Mesodermal cell (in vitro differentiated cells): ENCODE results near the gene COMMD8.

Experiments used
- H3K27ac ChIP-seq: 2 replicates; pipeline ENCODE4 v1.7.0; 2013; ENCODE audit warnings: mild to moderate bottlenecking, low read depth, low read length, moderate library complexity; ENCODE audit not compliant: severe bottlenecking
- H3K36me3 ChIP-seq: 2 replicates; pipeline ENCODE4 v1.7.1; 2013; ENCODE audit warnings: mild to moderate bottlenecking, low read length, moderate library complexity; ENCODE audit not compliant: control insufficient read depth, insufficient read depth
- H3K4me1 ChIP-seq: one replicate; pipeline ENCODE4 v1.7.1; 2013; ENCODE audit warnings: mild to moderate bottlenecking, low read length; ENCODE audit not compliant: insufficient read depth, control insufficient read depth, poor library complexity, severe bottlenecking
- H3K4me3 ChIP-seq: 2 replicates; pipeline ENCODE4 v1.7.0; 2013; ENCODE audit warnings: low read length, control low read depth, mild to moderate bottlenecking; ENCODE audit not compliant: insufficient read depth, poor library complexity, severe bottlenecking; ENCODE audit errors: extremely low read depth
- H3K9me3 ChIP-seq: 2 replicates; pipeline ENCODE4 v1.7.1; 2013; ENCODE audit warnings: mild to moderate bottlenecking, low read length, moderate library complexity; ENCODE audit not compliant: control insufficient read depth
- WGBS, 2 experiments: methylation state at CpG; one replicate each; pipeline ENCODE4 v1.1.5; 2013; ENCODE audit warnings: missing lambda C conversion rate in 2 of 2; ENCODE audit not compliant: insufficient coverage in 2 of 2; 5-methylcytosine and 5-hydroxymethylcytosine counted together

The COMMD8 gene

DNA sequence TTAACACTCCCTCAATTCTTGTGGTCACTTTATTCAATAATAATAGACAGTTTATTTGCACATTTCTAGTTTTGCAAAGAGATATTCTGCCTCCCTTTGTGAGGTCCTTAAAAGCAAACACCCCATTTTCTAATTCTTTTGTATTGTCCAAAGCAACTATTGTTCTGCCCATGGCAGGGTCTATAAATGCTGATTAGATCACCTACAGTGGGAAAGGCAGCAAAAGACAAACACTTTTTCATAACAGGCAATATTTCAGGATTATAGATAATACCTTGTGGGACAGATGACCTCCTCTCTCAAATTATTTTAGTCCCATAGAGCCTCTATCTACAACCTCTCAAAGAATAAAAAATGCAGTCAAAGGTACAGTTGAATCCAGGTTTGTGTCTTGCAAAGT lies 28.6 kb downstream of the COMMD8 start:
- no peak overlapping the region for H3K27ac ChIP-seq
- no peaks in the 10 kb centered on the region for H3K36me3 ChIP-seq
- no peaks in the 10 kb centered on the region for H3K9me3 ChIP-seq
- no peaks in the 10 kb centered on the region for H3K4me1 ChIP-seq
- H3K4me3 ChIP-seq: no peak overlapping the region

DNA sequence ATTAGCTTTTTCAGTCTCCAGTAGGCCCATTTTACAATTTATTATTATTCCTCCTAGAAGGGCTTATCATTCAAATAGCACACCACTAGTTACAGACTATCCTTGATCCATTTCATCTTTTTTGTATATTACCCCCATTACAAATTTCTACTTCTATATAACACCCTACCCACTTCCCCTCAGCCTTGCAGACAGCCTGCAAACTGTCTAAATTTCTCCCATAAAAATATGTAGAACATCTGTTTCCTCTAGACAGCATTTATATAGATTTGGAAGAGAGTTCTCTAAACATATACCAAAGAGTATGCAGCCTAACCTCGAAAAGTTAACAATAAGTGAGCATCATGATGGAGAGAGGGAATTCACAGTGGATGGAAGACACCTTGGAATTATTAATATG lies 30.8 kb downstream of the COMMD8 start:
- no peaks in the 10 kb centered on the region for H3K9me3 ChIP-seq
- WGBS, 2 experiments: 71% methylated on average over 1 of the region's 1 CpG; no CpG with 5 or more reads in 1 of the 2 experiments
- H3K4me1 ChIP-seq: no peaks in the 10 kb centered on the region
- H3K36me3 ChIP-seq: no peaks in the 10 kb centered on the region
- H3K27ac ChIP-seq: no peak overlapping the region
- H3K4me3 ChIP-seq: no peak overlapping the region

DNA sequence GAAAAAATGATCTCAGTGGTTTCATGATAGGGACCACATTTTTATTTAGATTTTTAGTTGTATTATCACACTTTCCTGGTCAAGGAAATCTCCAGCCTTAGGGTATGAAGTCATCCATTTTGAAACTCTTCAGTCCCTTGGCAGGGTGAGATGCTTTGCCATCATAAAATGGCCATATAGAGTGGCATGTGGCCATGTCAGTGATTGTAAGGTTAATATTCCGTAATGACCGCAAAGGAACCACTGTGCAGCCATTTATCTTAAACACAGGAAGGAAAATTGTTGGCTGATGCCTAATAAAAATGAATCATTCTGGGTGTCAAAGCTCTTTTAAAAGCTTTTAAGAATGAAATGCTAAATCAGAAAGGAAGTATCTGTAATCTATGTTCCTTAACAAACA lies 35.6 kb downstream of the COMMD8 start:
- H3K9me3 ChIP-seq: no peaks in the 10 kb centered on the region
- no peak overlapping the region for H3K27ac ChIP-seq
- no peak overlapping the region for H3K4me3 ChIP-seq
- no CpG with 5 or more reads among the region's 2 CpGs for WGBS, 2 experiments
- H3K36me3 ChIP-seq: no peaks in the 10 kb centered on the region
- H3K4me1 ChIP-seq: no peaks in the 10 kb centered on the region

DNA sequence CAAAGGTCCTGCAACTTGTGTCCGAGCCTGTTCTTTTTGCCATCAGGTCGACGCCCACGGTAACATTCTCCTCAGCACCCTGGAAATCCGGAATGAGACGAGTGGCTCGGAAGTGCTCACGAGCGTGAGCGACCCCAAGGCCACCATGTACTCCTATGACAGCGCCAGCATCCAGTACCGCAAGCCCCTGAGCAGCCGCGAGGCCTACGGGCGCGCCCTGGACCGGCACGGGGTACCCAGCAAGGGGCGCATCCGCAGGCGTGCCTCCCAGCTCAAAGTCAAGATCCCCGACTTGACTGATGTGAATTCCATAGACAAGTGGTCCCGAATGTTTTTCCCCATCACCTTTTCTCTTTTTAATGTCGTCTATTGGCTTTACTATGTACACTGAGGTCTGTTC lies 37.9 kb downstream of the COMMD8 start:
- Histone ChIP-seq H3K27ac (no peak overlapping the region), H3K4me1 (no peaks in the 10 kb centered on the region), H3K36me3 (no peaks in the 10 kb centered on the region), H3K9me3 (no peaks in the 10 kb centered on the region), H3K4me3 (no peak overlapping the region)
- 91 to 94% methylated on average over 24 to 25 of the region's 25 CpGs for WGBS, 2 experiments

DNA sequence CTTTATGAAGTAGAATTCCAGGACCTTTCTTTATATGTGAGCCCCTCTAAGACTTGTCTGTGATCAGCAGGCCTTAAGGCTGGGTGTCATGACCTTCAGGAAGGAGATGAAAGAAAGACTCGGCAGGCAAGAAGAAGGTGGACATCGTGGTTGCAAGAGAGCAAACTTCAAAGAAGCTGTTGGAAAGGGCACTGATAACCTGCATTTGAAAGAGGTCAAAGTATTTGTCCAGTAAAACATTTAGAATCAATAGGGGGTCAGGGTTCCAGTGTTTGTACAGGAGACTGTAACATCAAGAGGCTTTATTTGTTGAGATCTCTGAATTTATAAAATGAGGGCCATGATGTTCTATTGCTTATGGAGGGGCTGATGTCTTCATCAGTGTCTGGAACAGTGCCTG lies 44.2 kb downstream of the COMMD8 start:
- Histone ChIP-seq H3K9me3 (no peaks in the 10 kb centered on the region), H3K4me3 (no peak overlapping the region), H3K36me3 (no peaks in the 10 kb centered on the region), H3K4me1 (no peaks in the 10 kb centered on the region), H3K27ac (no peak overlapping the region)
- 74 to 75% methylated on average over 2 of the region's 2 CpGs for WGBS, 2 experiments

DNA sequence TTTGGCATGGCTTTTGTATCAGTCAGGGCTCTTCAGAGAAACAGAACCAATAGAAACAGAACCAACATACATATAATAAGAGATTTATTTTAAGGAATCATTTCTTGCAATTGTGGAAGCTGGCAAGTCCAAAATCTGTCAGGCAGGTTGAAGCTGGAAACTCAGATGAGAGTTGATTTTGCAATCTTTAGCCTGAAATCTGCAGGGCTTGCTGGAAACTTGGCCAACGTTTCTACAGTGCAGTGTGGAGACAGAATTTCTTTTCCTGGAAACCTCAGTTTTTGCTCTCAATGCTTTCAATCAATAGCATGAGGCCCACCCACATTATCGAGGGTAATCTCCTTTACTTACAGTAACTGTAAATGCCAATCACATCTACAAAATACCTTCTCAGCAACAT lies 45.4 kb downstream of the COMMD8 start:
- WGBS, 2 experiments: 43 to 50% methylated on average over 2 of the region's 2 CpGs
- no peaks in the 10 kb centered on the region for H3K9me3 ChIP-seq
- no peak overlapping the region for H3K4me3 ChIP-seq
- H3K27ac ChIP-seq: no peak overlapping the region
- H3K4me1 ChIP-seq: no peaks in the 10 kb centered on the region
- no peaks in the 10 kb centered on the region for H3K36me3 ChIP-seq

DNA sequence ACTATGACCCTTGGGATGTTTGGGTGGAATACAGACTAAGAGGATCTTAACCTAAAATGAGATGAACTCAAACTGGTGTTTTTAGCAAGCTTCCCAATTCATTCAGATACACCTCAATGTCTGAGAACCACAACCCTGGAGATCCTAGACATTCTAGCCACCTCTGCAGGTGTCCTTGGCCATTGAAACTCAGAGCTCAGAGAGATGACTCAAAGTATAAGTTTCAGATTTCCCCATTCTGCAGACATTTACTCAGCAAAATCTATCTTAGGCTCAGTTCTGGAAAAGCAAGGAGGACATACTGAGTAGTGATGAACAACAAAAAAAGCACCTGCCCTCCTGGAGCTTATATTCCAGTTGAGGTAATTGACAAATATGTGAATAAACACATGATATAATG lies 47.8 kb downstream of the COMMD8 start:
- Histone ChIP-seq H3K4me3 (no peak overlapping the region), H3K4me1 (no peaks in the 10 kb centered on the region), H3K9me3 (no peaks in the 10 kb centered on the region), H3K36me3 (no peaks in the 10 kb centered on the region), H3K27ac (no peak overlapping the region)

DNA sequence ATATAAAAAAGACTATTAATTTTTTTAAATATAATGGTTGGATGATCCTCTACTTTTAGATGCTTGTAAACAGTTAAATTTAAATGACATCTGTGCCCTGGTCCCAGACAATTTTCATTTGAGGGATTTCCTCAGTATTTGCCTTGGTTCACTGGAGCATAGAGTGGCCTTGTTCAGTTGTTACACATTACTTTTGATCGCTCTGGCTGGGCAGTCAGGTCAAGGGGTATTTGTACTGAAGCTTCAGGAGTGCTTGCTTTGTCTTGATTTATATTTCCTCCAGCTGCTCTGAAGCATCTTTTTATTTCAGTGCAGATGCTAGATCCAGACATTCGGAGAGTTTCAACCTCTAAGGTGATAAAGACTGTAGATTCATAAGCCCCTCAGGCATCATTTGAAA lies 50.0 kb downstream of the COMMD8 start:
- no peaks in the 10 kb centered on the region for H3K4me1 ChIP-seq
- 80 to 85% methylated on average over 1 to 2 of the region's 2 CpGs for WGBS, 2 experiments

DNA sequence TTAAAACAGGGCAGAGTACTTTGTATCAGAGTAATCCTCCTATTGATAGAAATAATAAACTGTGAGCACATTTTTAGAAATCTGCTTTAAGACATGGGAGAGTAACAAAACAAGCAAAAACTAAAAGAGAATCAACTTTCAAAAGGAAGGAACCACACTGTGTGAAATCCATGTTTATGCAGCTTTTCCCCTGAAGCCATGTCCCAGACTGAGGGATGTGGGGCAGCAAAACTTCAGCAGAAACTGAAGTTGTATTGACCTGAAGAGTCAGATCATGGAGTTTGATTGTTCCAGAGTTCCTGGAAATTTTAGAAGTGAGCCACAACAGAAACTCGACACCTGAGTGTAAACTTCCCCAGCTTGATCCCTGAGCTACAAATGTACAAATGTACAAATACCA lies 53.2 kb downstream of the COMMD8 start:
- Histone ChIP-seq H3K4me1 (no peaks in the 10 kb centered on the region), H3K9me3 (no peaks in the 10 kb centered on the region), H3K36me3 (no peaks in the 10 kb centered on the region), H3K27ac (no peak overlapping the region), H3K4me3 (no peak overlapping the region)
- WGBS, 2 experiments: no CpG with 5 or more reads among the region's 1 CpG

More for the DNA sequence above, 50.0 kb downstream of the COMMD8 start:
- Histone ChIP-seq H3K4me3 (no peak overlapping the region), H3K9me3 (no peaks in the 10 kb centered on the region), H3K27ac (no peak overlapping the region), H3K36me3 (no peaks in the 10 kb centered on the region)

DNA sequence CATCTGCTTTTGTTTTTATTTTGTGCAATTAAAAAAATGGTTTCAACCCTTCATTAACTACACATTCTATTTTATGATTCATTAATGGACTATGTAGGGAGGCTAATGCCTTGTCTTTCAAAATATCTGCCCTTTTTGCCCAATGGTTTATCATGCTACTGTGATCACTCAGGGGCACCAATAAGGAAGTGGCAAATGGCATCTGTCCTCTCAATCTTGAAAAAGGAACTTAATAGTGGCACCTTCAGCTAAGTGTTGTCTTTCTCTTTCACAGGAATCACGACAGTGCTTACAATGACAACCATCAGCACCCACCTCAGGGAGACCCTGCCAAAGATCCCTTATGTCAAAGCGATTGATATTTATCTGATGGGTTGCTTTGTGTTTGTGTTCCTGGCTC lies 57.1 kb downstream of the COMMD8 start:
- Histone ChIP-seq H3K4me3 (no peak overlapping the region), H3K9me3 (no peaks in the 10 kb centered on the region), H3K36me3 (no peaks in the 10 kb centered on the region), H3K4me1 (no peaks in the 10 kb centered on the region), H3K27ac (no peak overlapping the region)
- 77% methylated on average over 2 of the region's 2 CpGs; no CpG with 5 or more reads in 1 of the 2 experiments for WGBS, 2 experiments
